ENCODE measurements around the gene ACTN4.

The ACTN4 gene

DNA sequence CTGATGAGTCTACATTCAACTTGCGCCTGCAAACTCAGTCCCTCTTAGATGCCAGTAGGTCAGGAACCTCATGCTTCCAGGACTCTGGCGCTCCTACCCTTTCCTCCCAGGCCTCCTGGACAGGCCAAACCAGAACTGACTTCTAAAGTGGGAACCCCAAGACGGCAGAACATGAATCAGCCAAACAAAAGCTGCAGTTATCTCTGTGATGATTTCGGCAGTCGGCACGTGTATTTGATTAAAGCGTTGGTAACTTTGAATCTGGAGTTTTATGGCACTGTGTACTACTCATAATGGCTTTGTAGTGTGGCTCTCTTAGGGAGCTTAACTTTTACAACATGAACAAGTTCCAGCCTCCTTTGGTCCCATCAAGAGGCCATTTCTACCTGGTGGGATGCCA is 13.7 kb downstream of the ACTN4 start:
- no peak for DNase-seq

DNA sequence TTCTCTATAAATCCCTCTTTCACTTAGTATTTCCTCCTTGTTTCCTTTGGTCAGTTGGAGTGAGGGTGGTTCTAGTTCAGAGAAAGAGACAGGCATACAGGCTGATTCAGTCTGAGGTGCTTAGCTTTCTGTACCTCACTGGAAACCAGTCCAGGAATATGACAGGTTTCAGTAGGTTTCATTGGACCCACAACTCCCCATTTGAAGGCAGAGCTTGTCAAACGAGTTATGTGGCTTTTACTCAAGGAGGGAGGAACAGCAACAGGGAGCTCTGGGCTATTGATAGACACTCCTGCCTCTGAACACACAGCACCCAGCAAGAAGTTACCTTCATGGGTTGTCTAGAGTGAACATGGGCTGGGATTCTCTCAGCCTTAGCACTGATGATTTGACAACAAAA is 14.5 kb downstream of the ACTN4 start:
- no peak for DNase-seq

DNA sequence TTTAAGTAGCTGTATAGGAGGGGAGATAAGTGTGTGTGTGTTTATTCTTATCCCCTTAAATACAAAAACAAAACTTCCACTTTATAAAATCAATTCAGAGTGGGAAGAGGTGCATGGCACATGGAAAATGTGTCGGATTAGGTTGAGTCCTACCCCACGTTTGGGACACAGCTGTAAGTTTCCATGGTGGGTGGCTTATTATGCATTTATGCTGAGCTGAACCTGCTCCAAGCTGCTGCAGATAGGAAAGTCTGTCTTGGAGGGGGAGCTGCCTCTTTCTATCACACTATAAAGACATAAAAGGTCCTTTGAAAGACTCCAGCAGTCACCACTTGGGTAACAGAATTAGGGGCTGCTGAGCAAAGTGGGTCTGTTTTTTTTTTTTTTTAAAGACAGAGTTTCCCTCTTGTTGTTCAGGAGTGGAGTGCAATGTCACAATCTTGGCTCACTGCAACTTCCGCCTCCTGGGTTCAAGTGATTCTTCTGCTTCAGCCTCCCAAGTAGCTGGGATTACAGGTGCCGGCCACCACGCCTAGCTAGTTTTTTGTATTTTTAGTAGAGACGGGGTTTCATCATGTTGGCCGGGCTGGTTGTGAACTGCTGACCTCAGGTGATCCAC is 15.2 kb downstream of the ACTN4 start:
- no peak for DNase-seq

GRCh38 chr19:38663156-38663651 is 15.8 kb downstream of the ACTN4 start:
- DNase-seq = no peak

DNA sequence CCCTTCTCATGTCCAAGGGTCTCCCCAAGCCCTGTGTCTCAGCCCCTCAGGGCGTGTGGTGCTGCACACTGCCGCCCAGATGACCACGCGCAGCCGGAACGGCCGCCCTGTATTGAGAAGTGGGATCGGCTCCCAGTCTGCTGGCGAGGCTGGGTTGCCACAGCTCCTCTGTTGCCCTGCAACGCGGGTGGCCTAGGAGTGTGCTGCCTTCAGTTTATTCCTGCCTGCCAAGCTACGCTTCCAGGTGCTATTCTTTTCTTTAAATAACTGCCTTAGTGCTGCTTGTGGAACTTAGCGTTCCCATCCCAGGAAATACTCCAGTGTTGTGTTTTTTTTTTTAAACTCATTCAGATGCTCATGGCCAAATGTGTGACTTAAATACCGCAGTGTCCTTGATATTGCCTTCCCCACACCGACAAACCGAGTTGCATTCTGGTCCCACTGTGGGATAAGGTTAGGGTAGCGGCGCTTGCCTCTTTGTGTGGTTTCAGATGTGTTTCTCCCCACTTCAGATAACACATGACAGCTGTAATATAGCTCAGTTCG is 16.6 kb downstream of the ACTN4 start:
- no peak for DNase-seq

DNA sequence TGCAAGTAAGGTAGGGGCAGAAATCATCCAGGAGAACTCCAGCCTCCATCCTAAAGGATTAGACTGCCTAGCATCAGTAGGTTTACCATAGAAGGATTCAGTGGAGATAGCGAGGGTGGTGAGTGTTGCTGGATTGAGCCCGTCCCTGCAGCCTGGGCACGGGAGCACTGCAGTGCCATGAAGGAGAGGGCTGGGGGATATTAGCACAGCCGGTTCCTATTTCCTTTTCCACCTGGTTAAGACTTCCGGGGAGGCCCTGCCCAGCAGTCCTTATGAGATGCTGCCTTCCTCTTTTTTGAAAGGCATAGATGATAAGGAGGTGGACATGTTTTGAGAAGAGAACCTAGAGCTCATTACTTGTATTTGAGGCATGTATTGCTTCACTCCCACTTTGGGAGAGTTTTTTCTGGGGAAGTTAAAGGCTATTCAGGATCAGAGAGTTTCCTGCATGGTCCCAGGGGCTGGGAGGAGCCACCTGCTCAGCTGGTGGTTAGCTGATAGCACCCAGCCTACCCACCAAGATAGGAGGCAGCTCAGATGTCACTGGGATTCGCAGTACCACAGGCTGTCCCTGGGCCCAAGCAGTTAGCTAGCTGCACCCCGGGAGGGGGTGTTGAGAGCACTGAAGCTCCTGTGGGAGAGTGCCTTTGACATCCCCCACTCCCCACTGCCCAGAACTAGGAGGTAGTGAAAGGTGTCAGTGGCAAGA is 17.2 kb downstream of the ACTN4 start:
- no peak for DNase-seq

- DNase-seq = peak; percentile 40
Observed at GRCh38 chr19:38665219-38665931, 17.9 kb downstream of the ACTN4 start.

GRCh38 chr19:38665950-38666662 is 18.7 kb downstream of the ACTN4 start:
- DNase-seq = peak; percentile 96

DNA sequence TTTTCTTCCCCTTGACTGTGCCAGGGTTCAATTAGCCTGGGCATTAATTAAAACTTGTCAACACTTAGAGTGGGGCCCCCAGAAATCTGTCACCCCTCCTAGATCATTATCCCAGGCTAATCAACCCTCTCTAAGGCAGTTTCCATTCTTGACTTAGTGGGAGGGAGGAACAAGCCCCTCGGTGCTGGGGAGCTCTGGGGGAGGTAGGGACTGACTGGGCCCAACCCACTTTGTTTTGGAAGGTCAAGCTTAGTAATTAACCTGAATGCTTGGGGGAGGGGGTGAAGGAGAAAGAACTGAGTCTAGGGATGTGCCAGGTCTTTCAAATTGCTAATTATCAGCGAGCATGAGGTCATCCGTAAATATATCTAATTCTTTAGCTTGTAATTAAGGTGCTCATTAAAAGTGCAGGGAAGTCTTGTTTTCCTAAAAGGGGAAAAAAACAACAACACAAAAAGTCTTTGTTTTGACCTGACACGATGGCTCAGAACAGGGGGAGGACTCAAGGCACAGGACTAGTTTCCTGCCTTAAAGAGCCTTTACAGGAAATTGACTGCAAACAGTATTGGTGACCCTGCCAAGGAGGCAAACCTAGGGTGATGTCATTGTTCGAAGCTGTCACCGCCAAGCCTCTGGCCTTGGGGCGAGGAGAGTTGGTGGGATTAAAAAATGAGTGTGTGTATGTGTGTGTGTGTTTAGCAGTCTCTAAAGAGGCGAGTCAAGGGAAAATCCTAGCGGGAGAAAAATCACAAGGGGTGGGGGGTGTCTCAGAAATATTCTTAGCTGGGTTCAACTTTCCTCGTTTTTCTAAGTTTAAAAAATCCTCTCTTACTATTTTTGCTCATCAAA is 19.4 kb downstream of the ACTN4 start:
- peak; percentile 96 for DNase-seq

- DNase-seq = peak; percentile 85
Observed at GRCh38 chr19:38667661-38668171, 20.3 kb downstream of the ACTN4 start.

DNA sequence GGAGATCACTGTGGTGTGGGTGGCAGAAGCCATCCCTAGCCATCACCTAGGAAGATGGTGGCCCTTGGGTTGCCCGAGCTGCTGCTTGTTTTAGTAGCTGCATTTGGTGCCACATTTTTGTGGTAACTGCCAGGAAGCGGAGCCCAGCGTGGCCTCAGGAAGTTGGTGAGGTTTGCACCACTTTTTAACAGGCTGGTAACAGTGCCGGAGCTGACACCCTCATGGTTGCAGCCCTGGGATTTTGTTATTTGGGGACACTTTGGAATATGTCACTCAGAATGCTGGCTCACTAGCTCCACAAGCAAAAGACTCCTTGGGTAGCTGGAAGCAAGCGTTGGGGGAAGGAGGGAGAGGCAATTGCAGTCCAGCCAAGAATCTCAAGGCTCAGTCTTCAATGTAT is 22.1 kb downstream of the ACTN4 start:
- no peak for DNase-seq

DNA sequence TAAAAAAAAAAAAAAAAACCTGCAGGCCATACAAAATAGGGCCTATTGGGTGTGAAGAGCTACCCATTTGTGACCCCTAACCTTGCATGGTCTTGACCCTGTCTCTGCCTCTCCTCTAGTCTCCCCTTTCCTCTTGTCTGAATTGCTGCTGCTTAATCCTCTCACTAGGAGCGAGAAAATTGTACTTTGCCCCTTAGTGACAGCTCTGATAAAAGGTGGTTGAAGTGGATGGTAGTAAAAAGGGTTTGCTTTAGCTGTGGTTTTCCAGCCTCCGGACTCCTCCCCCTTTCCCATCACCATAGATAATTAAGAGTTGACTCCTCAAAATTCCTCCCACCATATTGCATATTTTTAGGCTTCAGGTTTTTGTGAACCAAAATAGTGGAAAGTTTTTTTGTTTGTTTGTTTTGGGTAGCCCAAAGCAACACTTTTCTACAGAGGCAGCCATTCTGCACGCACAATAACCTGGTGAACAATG is 23.5 kb downstream of the ACTN4 start:
- no peak for DNase-seq

- DNase-seq = no peak
Observed at GRCh38 chr19:38671654-38672053, 24.2 kb downstream of the ACTN4 start.

GRCh38 chr19:38673030-38673429 is 25.6 kb downstream of the ACTN4 start:
- no peak for DNase-seq

- DNase-seq = peak; percentile 60
Observed at GRCh38 chr19:38674388-38675171, 27.1 kb downstream of the ACTN4 start.

- DNase-seq = no peak
Observed at GRCh38 chr19:38675611-38676010, 28.2 kb downstream of the ACTN4 start.

GRCh38 chr19:38676023-38676877 is 28.8 kb downstream of the ACTN4 start:
- peak; percentile 74 for DNase-seq

GRCh38 chr19:38676878-38677646 is 29.6 kb downstream of the ACTN4 start:
- DNase-seq = no peak
